HTR-8/SVneo (cell line): ENCODE measurements around the gene ETV3L.
"Not testable (repeated sequence)": the region's sequence is repeated elsewhere in the genome, so short reads cannot be mapped to it uniquely, and the experiment has no call there.

ENCODE experiments used
- DNase-seq: peaks from one replicate; pipeline ENCODE4 v3.0.0; 2011; ENCODE audit warnings: low spot score, mixed read lengths; ENCODE audit not compliant: insufficient read length
- FAIRE-seq: peaks from 2 replicates; lab custom pipeline; 2011; peaks lifted over from hg19 to GRCh38; lab: Jason Lieb, UNC

Gene ETV3L

GRCh38 chr1:157086299-157086698, 13.3 kb downstream of the ETV3L start:
- no peak for FAIRE-seq
- DNase-seq = no peak

GRCh38 chr1:157085421-157085820, 14.2 kb downstream of the ETV3L start:
- no peak for FAIRE-seq
- DNase-seq = no peak

DNA sequence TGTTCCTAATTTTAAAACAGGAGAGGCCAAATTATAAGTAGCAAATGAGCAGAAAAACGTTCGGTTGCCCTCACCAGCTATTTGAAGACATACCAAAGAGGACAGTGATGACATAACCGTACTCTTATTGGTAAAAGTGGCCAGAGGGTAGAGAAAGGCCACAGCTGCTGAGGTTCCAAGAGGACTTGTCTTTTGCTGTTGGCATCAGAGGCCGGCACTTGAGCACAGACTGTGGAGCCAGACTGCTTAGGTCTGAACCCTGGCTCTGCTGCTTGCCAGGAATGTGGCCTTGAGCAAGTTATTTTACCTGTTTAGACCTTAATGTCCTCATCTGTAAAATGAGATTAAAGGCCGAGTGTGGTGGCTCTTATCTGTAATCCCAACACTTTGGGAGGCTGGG, 14.9 kb downstream of the ETV3L start:
- no peak for DNase-seq
- no peak for FAIRE-seq

DNA sequence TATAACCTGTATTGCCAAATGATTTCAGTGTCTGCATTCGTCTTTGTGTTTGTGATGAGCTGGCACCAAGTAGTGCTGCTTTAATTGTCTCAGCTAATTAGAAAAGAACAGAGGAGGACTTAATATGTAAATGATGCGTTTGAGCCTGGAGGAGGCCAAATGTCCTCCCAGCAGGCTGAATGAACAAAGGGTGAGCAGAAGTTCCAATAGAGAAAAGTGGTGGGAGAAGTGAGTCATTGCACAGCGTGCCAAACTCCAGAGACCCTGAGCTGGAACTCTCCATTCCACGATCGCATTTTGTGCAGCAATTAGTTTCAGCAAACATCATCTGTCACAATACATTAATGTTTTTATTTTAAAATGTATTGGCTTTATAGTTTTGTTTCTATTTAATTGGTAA, 17.9 kb downstream of the ETV3L start:
- no peak for FAIRE-seq
- no peak for DNase-seq

DNA sequence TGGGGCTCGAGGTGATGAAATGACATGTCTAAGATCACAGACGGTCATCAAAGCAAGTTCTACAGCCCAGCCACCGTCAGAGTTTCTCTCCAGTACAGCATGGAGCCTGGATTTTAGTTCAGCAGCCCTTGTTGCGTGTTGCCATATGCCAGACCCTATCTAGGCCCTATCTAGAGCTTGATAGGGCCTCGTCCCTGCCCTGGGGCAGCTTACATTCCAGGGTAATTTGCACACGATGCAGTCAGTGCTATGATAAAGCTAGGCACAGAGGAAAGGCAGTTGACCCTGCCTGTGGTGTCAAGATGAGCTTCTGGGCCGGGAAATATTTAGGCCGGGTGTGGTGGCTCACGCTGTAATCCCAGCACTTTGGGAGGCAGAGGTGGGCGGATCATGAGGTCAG, 18.9 kb downstream of the ETV3L start:
- no peak for FAIRE-seq

DNA sequence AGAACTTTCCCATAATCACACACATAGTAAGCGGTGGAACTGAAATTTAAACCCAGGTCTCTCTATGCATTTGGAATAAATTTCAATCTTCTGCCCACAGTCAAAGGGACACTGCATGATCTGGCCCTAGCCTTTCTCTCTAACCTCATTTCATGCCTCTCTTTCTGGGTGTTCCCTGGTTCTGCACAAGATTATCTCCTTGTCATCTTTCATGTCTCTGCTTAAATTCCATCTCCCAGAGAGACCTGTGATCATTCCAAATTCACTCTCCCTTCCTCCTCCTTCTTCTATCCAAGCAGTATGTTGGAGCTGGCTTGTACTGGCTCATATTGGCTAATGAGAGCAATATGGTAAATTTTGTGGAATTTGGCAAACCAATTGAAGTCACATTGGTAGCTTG, 22.2 kb downstream of the ETV3L start:
- no peak for DNase-seq
- FAIRE-seq = no peak

More for the DNA sequence above, 18.9 kb downstream of the ETV3L start:
- no peak for DNase-seq

- FAIRE-seq (no peak), DNase-seq (no peak)
Measured at GRCh38 chr1:157073944-157074685, 25.5 kb downstream of the ETV3L start.

DNA sequence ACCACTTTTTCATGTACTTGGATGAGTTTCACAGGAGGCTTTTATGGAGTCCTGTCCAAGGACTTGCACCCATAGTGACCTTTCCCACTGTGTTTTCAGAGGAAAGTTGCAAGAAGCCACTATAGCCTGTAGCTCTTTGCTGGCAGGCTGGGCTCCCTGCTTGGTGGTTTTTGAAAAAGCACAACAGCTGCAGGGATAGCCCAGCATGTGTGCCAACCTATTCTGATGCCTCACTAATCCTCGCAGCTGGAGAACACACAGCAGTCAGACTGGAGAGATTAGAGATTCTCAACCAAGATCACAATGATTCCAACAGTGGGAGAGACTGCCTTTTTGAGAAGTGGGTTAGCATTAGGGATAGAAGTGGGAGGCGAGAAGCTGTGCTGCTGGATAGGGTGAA, 30.0 kb downstream of the ETV3L start:
- no peak for FAIRE-seq
- DNase-seq = no peak

- not testable (repeated sequence) for DNase-seq, FAIRE-seq
Measured at GRCh38 chr1:157059241-157059640, 40.4 kb downstream of the ETV3L start.

- no peak for FAIRE-seq
- DNase-seq = no peak
Measured at GRCh38 chr1:157056269-157056668, 43.3 kb downstream of the ETV3L start.

DNA sequence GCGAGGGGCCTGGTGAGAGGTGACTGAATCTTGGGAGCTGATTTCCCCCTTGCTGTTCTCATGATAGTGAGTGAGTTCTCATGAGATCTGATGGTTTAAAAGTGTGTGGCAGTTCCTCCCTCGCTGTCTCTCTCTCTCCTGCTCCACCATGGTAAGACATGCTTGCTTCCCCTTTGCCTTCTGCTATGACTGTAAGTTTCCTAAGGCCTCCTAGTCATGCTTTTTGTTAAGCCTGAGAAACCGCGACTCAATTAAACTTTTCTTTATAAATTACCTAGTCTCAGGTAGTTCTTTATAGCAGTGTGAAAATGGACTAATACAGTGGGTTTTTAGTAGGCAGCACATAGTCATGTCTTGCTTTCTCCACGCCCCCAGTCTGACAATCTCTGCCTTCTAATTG, 43.9 kb downstream of the ETV3L start:
- not testable (repeated sequence) for FAIRE-seq, DNase-seq

GRCh38 chr1:157050836-157051235, 48.8 kb downstream of the ETV3L start:
- DNase-seq (no peak), FAIRE-seq (no peak)

- DNase-seq = no peak
- no peak for FAIRE-seq
Measured at GRCh38 chr1:157047062-157047410, 52.6 kb downstream of the ETV3L start.

DNA sequence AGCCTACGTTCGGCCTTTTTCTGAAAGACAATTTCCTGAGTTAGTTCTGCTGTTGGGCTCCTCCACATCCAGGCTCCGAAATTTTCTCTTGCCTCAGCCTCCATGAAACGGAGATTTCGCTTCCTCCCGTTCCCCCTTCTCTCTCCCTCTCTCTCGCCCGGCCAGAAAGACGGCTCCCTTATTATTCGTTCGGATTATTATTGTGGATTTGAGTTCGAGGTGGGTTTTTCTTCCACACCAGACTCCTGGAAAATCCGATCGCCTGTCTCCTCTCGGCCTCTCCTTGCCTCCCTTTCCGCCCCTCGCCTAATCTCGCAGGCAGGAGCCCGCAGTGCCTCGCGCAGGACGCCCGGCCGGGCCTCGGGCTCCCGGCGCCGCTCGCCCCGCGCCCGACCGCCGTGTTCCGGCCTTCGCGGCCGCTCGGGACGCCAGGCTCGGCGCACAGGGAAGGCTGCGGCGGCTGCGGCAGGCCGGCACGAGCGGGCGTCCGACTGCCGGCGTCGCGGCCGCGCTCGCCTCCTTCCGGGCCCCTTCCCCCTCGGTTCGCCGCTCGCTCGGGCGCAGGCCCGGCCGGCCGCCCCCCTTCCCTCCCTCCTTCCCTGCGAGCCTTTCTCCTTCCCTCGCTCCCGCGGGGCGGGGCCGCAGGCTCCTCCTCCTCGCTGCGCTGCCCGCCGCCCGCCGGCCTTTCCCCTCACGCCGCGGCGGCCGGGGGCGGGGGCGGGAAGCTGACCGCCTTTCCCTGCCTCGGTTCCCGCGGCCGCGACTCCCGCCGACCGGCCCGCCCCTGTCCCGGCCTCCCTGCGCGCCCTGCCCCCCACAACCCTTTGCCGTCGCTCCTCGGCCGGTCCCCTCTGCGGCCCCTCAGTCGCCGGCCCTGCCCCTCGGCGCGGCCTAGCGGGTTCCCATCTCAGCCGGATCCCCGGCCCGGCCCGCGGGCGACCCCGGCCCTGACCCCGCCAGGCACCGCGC, 54.1 kb downstream of the ETV3L start, which contains the start of gene ARHGEF11:
ARHGEF11 (minus strand) TSS at position 493 of the 969 bp plus-strand sequence. CDS start 1,412 bp downstream, outside the sequence.
- no peak for FAIRE-seq
- peak; percentile 76 for DNase-seq

DNA sequence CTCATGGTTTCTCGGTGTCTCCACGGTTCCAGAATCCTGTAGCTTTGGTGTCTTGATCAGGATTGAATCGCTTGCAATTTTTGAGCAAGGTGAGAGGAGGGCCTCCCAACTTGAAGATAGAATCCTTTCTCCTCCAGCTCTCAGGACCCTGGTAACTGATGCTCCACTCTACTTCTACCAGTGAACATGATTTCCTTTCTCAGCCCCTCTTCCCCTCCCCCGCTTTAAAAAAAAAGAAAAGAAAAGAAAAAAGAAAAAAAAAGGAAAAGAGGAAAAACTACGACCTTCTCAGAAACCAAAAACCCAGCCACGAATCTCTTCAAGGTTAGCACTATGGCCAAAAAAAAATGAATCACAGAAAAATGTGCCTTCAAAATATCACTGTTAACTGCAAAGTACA, 55.3 kb downstream of the ETV3L start:
- DNase-seq (no peak), FAIRE-seq (no peak)

DNA sequence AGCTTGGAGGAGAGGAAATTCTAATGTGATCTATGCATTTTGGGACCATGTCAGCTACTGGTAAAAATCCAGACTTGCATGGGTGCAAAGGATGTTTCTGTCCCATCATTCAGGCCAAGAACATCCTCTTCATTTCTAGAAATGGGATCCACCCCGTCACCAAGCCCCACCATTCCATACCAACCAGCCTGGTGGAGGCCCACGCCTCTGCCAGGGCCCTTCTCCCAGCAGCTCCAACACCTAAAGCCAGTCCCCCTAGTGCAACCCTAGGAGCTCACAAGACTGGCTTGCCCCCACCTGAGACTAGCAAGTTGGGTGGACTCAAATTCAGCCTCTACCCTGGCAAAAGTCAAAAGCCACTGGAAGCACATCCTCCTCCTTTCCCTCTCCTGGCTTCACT, 55.9 kb downstream of the ETV3L start:
- no peak for FAIRE-seq
- DNase-seq = no peak

- FAIRE-seq (no peak), DNase-seq (no peak)
Measured at GRCh38 chr1:157042846-157043245, 56.8 kb downstream of the ETV3L start.
